Measurements from ENCODE around the gene ATE1.

ATE1 gene

GRCh38 chr10:121873236-121873635 lies 54.6 kb downstream of the ATE1 start:
- DNase-seq (ENCODE audit: low spot score), result no peak

GRCh38 chr10:121870413-121870812 lies 57.4 kb downstream of the ATE1 start:
- DNase-seq (ENCODE audit: low spot score), result no peak

- no peak for DNase-seq (ENCODE audit: low spot score)
These were observed 62.3 kb downstream of the ATE1 start for GRCh38 chr10:121865554-121865953.

GRCh38 chr10:121864653-121865052 lies 63.2 kb downstream of the ATE1 start:
- DNase-seq (ENCODE audit: low spot score), result no peak

- DNase-seq (ENCODE audit: low spot score), result no peak
These were observed 63.7 kb downstream of the ATE1 start for GRCh38 chr10:121864168-121864567.

- DNase-seq (ENCODE audit: low spot score), result no peak
These were observed 65.2 kb downstream of the ATE1 start for GRCh38 chr10:121862649-121863048.

GRCh38 chr10:121862042-121862441 lies 65.8 kb downstream of the ATE1 start:
- no peak for DNase-seq (ENCODE audit: low spot score)

GRCh38 chr10:121860810-121861209 lies 67.0 kb downstream of the ATE1 start:
- DNase-seq (ENCODE audit: low spot score), result no peak

- DNase-seq (ENCODE audit: low spot score), result no peak
These were observed 72.9 kb downstream of the ATE1 start for GRCh38 chr10:121854809-121855445.

GRCh38 chr10:121853950-121854349 lies 73.9 kb downstream of the ATE1 start:
- DNase-seq (ENCODE audit: low spot score), result no peak

GRCh38 chr10:121851786-121852185 lies 76.0 kb downstream of the ATE1 start:
- DNase-seq (ENCODE audit: low spot score), result no peak

- no peak for DNase-seq (ENCODE audit: low spot score)
These were observed 79.7 kb downstream of the ATE1 start for GRCh38 chr10:121848082-121848481.

- DNase-seq (ENCODE audit: low spot score), result no peak
These were observed 81.3 kb downstream of the ATE1 start for GRCh38 chr10:121846555-121846954.

GRCh38 chr10:121845044-121845784 lies 82.6 kb downstream of the ATE1 start:
- DNase-seq (ENCODE audit: low spot score), result no peak

- DNase-seq (ENCODE audit: low spot score), result no peak
These were observed 83.3 kb downstream of the ATE1 start for GRCh38 chr10:121844537-121844936.

GRCh38 chr10:121843379-121843778 lies 84.5 kb downstream of the ATE1 start:
- DNase-seq (ENCODE audit: low spot score), result no peak

GRCh38 chr10:121841862-121842261 lies 86.0 kb downstream of the ATE1 start:
- no peak for DNase-seq (ENCODE audit: low spot score)

- DNase-seq (ENCODE audit: low spot score), result no peak
These were observed 88.9 kb downstream of the ATE1 start for GRCh38 chr10:121838931-121839330.

GRCh38 chr10:121838149-121838548 lies 89.7 kb downstream of the ATE1 start:
- no peak for DNase-seq (ENCODE audit: low spot score)

GRCh38 chr10:121836171-121836570 lies 91.7 kb downstream of the ATE1 start:
- no peak for DNase-seq (ENCODE audit: low spot score)

GRCh38 chr10:121835376-121835775 lies 92.5 kb downstream of the ATE1 start:
- no peak for DNase-seq (ENCODE audit: low spot score)

- no peak for DNase-seq (ENCODE audit: low spot score)
These were observed 93.1 kb downstream of the ATE1 start for GRCh38 chr10:121834757-121835156.

GRCh38 chr10:121833387-121833786 lies 94.4 kb downstream of the ATE1 start:
- DNase-seq (ENCODE audit: low spot score), result no peak

- no peak for DNase-seq (ENCODE audit: low spot score)
These were observed 95.2 kb downstream of the ATE1 start for GRCh38 chr10:121832647-121833046.

Measured in hepatic stellate cell (primary cell).